ENCODE data around the gene QPRT.

DNA sequence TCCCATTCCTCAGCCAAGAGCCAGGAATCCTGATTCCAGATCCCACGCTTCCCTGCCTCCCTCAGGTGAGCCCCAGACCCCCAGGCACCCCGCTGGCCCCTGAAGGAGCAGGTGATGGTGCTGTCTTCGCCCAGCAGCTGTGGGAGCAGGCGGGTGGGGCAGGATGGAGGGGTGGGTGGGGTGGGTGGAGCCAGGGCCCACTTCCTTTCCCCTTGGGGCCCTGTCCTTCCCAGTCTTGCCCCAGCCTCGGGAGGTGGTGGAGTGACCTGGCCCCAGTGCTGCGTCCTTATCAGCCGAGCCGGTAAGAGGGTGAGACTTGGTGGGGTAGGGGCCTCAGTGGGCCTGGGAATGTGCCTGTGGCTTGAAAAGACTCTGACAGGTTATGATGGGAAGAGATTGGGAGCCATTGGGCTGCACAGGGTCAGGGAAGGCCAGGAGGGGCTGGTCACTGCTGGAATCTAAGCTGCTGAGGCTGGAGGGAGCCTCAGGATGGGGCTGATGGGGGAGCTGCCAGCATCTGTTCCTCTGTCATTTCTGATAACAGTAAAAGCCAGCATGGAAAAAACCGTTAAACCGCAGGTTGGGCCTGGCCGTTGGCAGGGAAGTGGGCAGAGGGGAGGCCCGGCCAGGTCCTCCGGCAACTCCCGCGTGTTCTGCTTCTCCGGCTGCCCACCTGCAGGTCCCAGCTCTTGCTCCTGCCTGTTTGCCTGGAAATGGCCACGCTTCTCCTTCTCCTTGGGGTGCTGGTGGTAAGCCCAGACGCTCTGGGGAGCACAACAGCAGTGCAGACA lies 15.8 kb upstream of the QPRT start, which contains the start of gene SPN:
- TF ChIP-seq, protein P1, sequence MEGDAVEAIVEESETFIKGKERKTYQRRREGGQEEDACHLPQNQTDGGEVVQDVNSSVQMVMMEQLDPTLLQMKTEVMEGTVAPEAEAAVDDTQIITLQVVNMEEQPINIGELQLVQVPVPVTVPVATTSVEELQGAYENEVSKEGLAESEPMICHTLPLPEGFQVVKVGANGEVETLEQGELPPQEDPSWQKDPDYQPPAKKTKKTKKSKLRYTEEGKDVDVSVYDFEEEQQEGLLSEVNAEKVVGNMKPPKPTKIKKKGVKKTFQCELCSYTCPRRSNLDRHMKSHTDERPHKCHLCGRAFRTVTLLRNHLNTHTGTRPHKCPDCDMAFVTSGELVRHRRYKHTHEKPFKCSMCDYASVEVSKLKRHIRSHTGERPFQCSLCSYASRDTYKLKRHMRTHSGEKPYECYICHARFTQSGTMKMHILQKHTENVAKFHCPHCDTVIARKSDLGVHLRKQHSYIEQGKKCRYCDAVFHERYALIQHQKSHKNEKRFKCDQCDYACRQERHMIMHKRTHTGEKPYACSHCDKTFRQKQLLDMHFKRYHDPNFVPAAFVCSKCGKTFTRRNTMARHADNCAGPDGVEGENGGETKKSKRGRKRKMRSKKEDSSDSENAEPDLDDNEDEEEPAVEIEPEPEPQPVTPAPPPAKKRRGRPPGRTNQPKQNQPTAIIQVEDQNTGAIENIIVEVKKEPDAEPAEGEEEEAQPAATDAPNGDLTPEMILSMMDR (conservative IDR thresholded peaks at IDR 0.05 in 1 of 2, IDR thresholded peaks at IDR 0.05 in 1 of 2; ENCODE audit: low read depth in 1 of 2, low read length in 2 of 2), result no peak
- no peak for TF ChIP-seq EZH2 (IDR thresholded peaks at IDR 0.05; ENCODE audit: low read length, missing control alignments)
